ENCODE data around the gene ESPL1.

GRCh38 chr12:53326460-53327185 lies 58.5 kb downstream of the ESPL1 start:
- TF ChIP-seq POLR2A (IDR thresholded peaks at IDR 0.05; ENCODE audit: low read depth, low read length) (no peak), POLR2AphosphoS5 (IDR thresholded peaks at IDR 0.05; ENCODE audit: low read depth, low read length) (no peak), SPI1 (IDR thresholded peaks at IDR 0.05; ENCODE audit: low read depth, low read length) (no peak), TAF1 (IDR thresholded peaks at IDR 0.05; ENCODE audit: low read depth, low read length) (no peak)
